Activated naive CD8-positive, alpha-beta T cell treated with anti-CD3 and anti-CD28 coated beads, Interleukin-2, amount 50 U/mL, for 24 hours (primary cell): Measurements from ENCODE around the gene MAMDC2.

Experiments used
- ATAC-seq: fragments of 150-1000 bp; cut with Tn5 transposase; one replicate; pipeline ENCODE4 v1.10.0; 2021
- DNase-seq: peaks from one replicate; pipeline ENCODE4 v3.0.0; 2021
- H3K27ac Mint-ChIP-seq: one replicate; pipeline ENCODE4 v1.8.0; 2021; ENCODE audit warnings: mild to moderate bottlenecking, mixed read lengths
- H3K27me3 Mint-ChIP-seq: one replicate; pipeline ENCODE4 v1.8.0; 2021; ENCODE audit warnings: mixed read lengths
- H3K36me3 Mint-ChIP-seq: one replicate; pipeline ENCODE4 v1.8.0; 2021; ENCODE audit warnings: low read depth, mixed read lengths
- H3K4me1 Mint-ChIP-seq: one replicate; pipeline ENCODE4 v1.8.0; 2021; ENCODE audit warnings: mixed read lengths
- H3K4me3 Mint-ChIP-seq: one replicate; pipeline ENCODE4 v1.8.0; 2021; ENCODE audit warnings: mild to moderate bottlenecking, moderate library complexity, mixed read lengths
- H3K9me3 Mint-ChIP-seq: one replicate; pipeline ENCODE4 v1.8.0; 2021; ENCODE audit warnings: mixed read lengths

Gene MAMDC2

DNA sequence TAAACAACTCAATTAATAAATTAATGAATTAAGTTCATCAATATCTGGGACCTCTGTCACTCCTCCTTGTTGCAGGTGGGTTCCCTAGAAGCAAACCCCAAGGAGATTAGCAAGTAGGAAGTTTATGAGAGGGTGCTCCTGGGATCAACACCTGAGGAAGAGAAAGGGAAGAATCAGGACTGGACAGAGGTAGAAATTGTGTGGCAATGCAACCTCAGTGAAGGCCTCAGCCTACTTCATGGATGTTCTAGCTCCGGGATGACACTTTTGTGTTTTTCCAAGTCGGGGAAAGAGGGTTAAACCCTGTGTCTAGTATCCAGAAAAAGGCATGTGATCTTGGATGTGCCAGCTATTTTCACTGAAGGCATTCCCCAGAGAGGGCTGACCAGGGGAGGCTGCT, 23.2 kb downstream of the MAMDC2 start:
- Mint-ChIP-seq H3K4me3 (no peak overlapping the region), H3K4me1 (no peaks in the 10 kb centered on the region), H3K36me3 (no peaks in the 10 kb centered on the region), H3K27ac (no peak overlapping the region), H3K9me3 (no peaks in the 10 kb centered on the region), H3K27me3 (peaks cover 11% of the 10 kb centered on the region)
- DNase-seq (no peak), ATAC-seq (no peak)

DNA sequence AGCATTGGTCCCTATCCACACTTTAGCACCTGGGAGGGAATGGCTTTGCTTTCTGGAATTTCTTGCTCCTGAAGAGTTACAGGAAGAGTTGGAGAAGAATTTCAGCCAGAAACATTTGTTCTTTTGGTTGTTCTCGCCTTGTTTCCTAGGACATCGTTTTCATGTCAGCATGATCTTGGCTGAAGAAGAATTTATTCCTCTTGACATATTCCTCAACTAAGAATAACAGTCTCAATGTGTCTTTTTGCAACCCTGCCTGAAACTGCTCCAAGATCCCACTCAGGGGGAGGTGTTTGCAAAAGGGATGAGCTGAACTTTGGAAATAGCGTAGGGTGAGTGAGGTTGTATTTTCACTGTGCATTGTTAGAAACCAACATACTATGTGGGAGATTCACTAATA, 26.1 kb downstream of the MAMDC2 start:
- H3K27me3 Mint-ChIP-seq = peaks cover 7% of the 10 kb centered on the region
- no peaks in the 10 kb centered on the region for H3K9me3 Mint-ChIP-seq
- H3K36me3 Mint-ChIP-seq = no peaks in the 10 kb centered on the region
- no peak overlapping the region for H3K27ac Mint-ChIP-seq
- no peak for DNase-seq
- H3K4me3 Mint-ChIP-seq = no peak overlapping the region
- ATAC-seq = no peak
- H3K4me1 Mint-ChIP-seq = no peaks in the 10 kb centered on the region

DNA sequence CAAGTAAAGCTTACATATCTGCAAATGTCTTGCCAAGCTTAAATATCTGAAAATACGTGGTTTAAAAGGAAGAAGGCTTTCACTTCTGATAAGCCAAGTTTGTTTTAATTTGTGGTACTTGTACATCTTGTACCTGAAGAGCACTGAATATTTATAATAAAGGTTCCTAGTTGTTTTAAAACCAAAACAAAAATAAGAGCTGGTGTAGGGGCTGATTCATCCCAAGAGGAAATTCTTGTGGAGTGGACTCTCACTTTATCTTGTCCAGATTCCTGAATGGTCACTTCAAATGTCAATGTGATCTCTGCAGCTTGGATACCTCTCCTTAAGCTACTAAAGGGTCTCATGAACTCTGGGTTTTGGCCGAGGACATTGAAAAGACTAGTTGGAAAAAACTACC, 29.5 kb downstream of the MAMDC2 start:
- Mint-ChIP-seq H3K4me1 (no peaks in the 10 kb centered on the region), H3K27me3 (peaks cover 4% of the 10 kb centered on the region), H3K36me3 (no peaks in the 10 kb centered on the region), H3K9me3 (no peaks in the 10 kb centered on the region), H3K27ac (no peak overlapping the region), H3K4me3 (no peak overlapping the region)
- ATAC-seq (no peak), DNase-seq (no peak)

DNA sequence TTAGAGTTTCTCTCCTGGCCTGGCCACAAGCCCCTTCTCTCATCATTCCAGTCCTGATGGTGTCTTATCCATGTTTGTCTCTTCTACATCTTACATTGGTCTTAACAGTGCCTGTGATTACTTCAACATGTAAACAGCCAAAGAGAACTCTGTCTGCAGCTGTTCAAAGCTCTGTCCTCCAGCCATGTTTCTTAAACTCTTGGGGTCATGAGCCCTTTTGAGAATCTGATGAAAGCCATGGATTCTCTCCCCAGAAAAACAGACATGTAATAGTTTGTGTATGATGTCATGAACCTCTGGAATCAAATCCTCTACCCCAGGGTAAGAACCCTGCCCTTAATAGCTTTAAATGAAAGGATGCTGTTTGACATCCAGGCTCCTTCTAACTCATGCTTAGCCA, 30.1 kb downstream of the MAMDC2 start:
- no peak overlapping the region for H3K4me3 Mint-ChIP-seq
- no peak for ATAC-seq

DNA sequence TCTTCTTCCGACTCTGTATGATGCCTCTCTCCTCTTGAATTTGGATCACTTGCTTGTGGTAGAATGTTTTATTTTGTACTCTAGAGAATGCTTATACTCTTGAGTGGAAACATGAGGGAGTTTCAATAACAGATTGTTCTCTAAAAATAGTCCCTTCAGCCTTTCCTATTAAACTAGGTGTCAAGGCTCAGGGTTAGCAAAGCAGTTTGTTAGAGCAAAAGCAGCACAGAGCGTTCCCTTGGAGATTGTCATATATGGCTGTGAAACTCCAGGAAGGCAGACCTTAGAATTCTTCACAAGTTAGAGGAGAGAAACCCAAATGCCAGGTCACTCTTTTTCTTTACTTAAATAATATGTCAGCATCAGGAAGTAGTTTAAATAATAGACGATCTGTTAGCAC, 33.0 kb downstream of the MAMDC2 start:
- no peak for ATAC-seq
- no peaks in the 10 kb centered on the region for H3K4me1 Mint-ChIP-seq
- H3K27ac Mint-ChIP-seq = no peak overlapping the region
- H3K27me3 Mint-ChIP-seq = peaks cover 7% of the 10 kb centered on the region
- no peaks in the 10 kb centered on the region for H3K9me3 Mint-ChIP-seq
- H3K4me3 Mint-ChIP-seq = no peak overlapping the region
- DNase-seq = no peak
- H3K36me3 Mint-ChIP-seq = no peaks in the 10 kb centered on the region

More for the DNA sequence above, 30.1 kb downstream of the MAMDC2 start:
- no peaks in the 10 kb centered on the region for H3K4me1 Mint-ChIP-seq
- DNase-seq = no peak
- H3K27me3 Mint-ChIP-seq = peaks cover 4% of the 10 kb centered on the region
- no peaks in the 10 kb centered on the region for H3K9me3 Mint-ChIP-seq
- no peaks in the 10 kb centered on the region for H3K36me3 Mint-ChIP-seq
- no peak overlapping the region for H3K27ac Mint-ChIP-seq

DNA sequence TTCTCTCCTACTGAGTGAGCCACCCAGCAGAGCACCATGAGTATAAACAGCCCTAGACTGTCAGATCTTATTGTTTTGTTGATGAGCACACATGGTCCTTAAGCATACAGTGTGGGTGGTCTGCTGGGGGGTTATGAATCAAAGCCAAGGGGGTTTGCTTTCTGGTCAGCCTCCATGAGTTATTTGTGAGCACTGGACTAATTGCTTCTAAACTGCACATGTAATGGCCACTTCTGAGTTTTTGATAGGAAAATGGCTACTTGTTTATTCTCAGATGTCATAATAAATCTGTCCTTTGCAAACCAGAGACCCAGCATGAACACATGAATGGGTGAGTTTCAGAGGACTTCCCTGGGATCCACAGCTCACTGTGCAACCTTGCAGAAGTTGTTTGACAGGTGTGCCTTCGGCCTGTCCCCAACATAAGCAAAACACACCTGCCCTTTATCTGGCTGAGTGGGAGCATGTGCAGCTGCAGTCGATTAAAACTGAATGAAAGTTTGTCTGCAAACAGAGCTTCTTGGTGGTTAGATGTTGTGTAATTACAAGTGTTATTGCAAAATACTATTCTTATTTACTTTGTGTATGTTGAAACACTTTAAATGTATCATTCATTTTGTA, 35.9 kb downstream of the MAMDC2 start:
- peaks cover 7% of the 10 kb centered on the region for H3K27me3 Mint-ChIP-seq
- H3K4me3 Mint-ChIP-seq = no peak overlapping the region
- no peaks in the 10 kb centered on the region for H3K36me3 Mint-ChIP-seq
- ATAC-seq (no peak), DNase-seq (no peak)
- H3K27ac Mint-ChIP-seq = no peak overlapping the region
- no peaks in the 10 kb centered on the region for H3K9me3 Mint-ChIP-seq
- no peaks in the 10 kb centered on the region for H3K4me1 Mint-ChIP-seq

DNA sequence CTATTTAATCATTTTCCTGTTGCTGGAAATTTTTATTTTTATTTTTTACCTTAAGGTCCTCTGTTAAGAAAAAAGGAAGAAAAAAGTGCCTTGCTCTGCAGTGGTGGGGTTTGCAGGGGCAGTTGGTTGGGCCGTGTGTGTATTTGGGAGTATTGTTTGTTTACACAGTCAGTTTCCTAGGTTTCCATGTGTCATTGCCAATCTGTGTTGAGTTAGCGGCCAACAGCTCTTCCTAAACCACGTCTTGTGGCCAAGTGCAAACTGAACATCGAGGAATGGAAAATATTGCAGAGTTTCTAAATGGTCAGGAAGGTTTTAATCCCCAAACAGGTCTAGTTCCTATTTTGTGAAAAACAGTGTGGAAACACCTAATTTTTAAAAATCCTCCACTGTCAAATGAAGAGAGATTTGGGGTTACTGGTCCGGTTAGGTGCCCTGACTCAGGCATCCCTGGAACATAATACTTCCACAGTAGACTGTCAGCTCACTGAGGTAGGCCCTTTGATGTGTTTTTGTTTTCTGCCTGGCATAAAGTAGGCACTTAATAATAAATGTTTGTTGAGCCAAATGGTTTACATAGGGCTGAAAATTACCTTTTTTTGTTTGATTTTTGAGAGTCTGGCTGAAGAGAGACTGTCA, 37.0 kb downstream of the MAMDC2 start:
- Mint-ChIP-seq H3K27ac (no peak overlapping the region), H3K36me3 (no peaks in the 10 kb centered on the region), H3K9me3 (no peaks in the 10 kb centered on the region), H3K27me3 (peaks cover 6% of the 10 kb centered on the region), H3K4me3 (no peak overlapping the region), H3K4me1 (no peaks in the 10 kb centered on the region)
- ATAC-seq = no peak
- DNase-seq = no peak

DNA sequence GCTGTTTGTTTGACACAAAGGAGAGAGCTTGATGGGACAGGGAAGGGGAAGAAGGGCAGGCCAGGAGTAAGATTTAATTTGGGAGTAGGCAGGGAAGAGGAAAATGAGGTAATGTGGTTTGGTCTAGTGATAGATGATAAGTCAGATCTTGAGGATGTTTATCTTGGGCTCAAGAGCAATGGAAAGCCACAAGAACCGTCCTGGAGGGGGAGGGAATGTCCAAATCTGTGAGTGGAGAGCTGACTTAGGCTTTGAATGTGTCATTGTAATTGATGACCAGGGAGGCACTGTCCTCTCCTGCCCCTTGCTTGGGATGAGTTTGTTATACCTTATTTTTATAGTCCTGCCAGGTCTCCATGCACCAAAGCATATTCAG, 37.5 kb downstream of the MAMDC2 start:
- H3K27ac Mint-ChIP-seq = no peak overlapping the region
- ATAC-seq (no peak), DNase-seq (no peak)
- no peaks in the 10 kb centered on the region for H3K4me1 Mint-ChIP-seq
- no peaks in the 10 kb centered on the region for H3K9me3 Mint-ChIP-seq
- no peaks in the 10 kb centered on the region for H3K36me3 Mint-ChIP-seq
- peaks cover 5% of the 10 kb centered on the region for H3K27me3 Mint-ChIP-seq
- H3K4me3 Mint-ChIP-seq = no peak overlapping the region

DNA sequence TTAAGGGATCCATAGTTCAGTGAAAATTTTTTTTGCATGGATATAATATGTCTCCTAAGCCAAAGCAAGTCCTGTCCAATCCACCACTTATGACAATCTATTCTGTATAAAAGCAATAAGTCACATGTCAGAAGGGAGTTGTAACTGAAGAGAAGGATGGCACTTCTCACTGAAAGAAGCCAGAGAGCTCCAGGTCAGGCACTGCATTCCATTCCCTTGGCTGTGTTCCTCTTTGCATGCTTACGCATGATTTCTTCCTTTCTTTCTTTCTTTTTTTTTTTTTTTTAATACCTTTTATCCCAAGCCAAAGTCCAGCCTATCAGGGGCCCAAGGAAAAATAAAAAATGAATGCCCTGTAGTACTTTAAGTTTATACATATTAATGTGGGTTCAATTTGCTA, 39.8 kb downstream of the MAMDC2 start:
- H3K27ac Mint-ChIP-seq = no peak overlapping the region
- no peak overlapping the region for H3K4me3 Mint-ChIP-seq
- peaks cover 5% of the 10 kb centered on the region for H3K27me3 Mint-ChIP-seq
- no peak for DNase-seq
- no peaks in the 10 kb centered on the region for H3K4me1 Mint-ChIP-seq
- no peaks in the 10 kb centered on the region for H3K36me3 Mint-ChIP-seq
- no peak for ATAC-seq
- no peaks in the 10 kb centered on the region for H3K9me3 Mint-ChIP-seq

DNA sequence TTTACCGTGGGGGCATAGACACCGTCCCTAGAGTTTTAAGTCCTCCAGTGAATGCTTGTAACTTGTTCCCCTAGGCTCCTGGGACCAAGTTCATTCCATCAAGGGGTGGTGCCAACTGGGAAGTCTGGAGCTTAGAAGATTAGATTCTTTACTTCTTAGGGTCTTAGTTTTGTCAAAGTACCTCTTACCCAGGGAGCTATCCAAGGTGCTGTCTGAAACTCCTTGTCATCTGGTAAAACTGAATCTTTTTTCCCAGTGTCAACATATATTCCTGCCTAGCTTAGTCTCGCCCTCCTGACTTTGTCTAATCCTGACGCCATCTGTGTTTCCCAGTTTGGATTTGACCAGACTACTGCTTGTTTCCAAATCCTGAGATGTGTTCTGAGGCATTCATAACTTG, 41.6 kb downstream of the MAMDC2 start:
- Mint-ChIP-seq H3K27me3 (peaks cover 5% of the 10 kb centered on the region), H3K4me1 (no peaks in the 10 kb centered on the region), H3K4me3 (no peak overlapping the region), H3K27ac (no peak overlapping the region), H3K9me3 (no peaks in the 10 kb centered on the region), H3K36me3 (no peaks in the 10 kb centered on the region)
- ATAC-seq (no peak), DNase-seq (no peak)

DNA sequence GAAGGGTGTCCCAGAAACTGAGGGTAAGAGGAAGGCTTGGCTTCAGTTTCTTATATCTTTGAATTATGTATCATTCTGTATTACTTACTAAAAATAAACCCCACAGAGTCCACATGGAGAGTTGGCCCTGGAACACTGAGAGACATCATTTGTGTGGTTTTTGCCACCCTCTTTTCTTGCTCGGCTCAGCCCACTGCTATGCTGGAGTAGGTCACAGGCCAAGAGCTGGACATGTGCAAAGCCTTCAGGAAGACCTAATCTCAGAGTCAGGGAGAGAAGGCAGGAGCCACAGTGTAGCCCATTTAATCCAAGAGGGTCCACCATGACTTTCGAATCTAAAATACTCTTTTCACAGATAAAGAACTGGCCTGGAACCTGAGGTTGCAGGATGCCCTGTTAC, 47.5 kb downstream of the MAMDC2 start:
- H3K27ac Mint-ChIP-seq = no peak overlapping the region
- ATAC-seq (no peak), DNase-seq (no peak)
- H3K4me3 Mint-ChIP-seq = no peak overlapping the region
- peaks cover 6% of the 10 kb centered on the region for H3K27me3 Mint-ChIP-seq
- no peaks in the 10 kb centered on the region for H3K36me3 Mint-ChIP-seq
- H3K4me1 Mint-ChIP-seq = peaks cover 1% of the 10 kb centered on the region
- H3K9me3 Mint-ChIP-seq = no peaks in the 10 kb centered on the region

DNA sequence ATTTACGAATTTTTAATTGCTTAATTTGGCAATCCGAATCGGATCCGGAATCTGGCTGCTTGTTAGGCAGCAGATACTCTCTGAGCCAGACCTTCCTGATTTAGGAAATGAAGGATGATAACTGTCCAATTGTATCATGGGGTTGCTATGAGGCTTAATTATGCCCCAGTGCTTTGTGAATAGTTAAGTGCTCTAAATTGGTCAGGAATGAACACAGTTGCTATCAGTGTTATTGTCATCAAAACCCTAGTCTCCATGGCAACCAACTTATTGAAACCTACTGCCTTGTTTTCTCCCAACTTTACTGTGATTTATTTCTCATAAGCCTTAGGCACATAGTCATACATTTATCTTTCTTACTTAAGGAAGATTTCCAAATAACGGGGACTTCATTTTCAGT, 47.9 kb downstream of the MAMDC2 start:
- no peak for ATAC-seq
- peaks cover 6% of the 10 kb centered on the region for H3K27me3 Mint-ChIP-seq

DNA sequence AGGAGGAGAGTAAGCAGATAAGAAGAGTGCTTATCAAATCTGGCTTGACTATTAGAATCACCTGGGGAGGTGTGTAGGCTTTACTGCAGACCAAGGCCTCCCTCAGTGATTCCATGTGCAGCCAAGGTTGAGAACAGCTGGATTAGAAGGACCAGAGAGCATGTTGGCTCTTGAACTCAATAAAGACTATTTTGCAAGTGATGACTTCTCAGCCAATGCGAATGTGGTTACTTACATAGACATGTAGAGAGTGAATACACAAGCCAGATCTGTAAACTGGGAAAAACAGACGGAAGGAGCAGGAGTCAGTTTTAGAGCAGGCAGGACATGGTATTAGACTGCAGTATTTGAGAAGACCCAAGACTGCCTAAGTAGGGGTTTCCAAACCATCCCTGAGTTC, 48.5 kb downstream of the MAMDC2 start:
- ATAC-seq (no peak), DNase-seq (no peak)
- Mint-ChIP-seq H3K36me3 (no peaks in the 10 kb centered on the region), H3K27ac (no peak overlapping the region), H3K4me1 (peaks cover 1% of the 10 kb centered on the region), H3K9me3 (no peaks in the 10 kb centered on the region), H3K27me3 (peaks cover 6% of the 10 kb centered on the region), H3K4me3 (no peak overlapping the region)

More for the DNA sequence above, 47.9 kb downstream of the MAMDC2 start:
- H3K27ac Mint-ChIP-seq = no peak overlapping the region
- peaks cover 1% of the 10 kb centered on the region for H3K4me1 Mint-ChIP-seq
- H3K36me3 Mint-ChIP-seq = no peaks in the 10 kb centered on the region
- H3K4me3 Mint-ChIP-seq = no peak overlapping the region
- DNase-seq = no peak
- H3K9me3 Mint-ChIP-seq = no peaks in the 10 kb centered on the region

DNA sequence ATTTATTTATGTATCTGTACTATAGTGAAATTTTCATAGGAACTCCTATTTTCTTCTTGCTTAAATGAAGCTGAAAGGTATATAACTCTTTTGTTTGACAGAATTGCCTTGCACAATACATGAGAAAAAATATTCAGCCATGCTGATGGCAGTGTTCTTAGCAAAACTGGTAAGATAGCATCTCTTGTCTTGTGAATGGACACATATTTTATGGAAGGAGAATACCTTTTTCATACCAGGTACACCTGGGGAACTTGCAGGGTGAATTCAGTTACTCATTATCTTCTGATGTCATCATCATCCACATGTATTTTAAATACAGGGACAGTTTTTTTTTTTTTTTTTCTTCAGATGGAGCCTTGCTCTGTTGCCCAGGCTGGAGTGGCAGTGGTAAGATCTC, 49.4 kb downstream of the MAMDC2 start:
- Mint-ChIP-seq H3K4me3 (no peak overlapping the region), H3K4me1 (peaks cover 1% of the 10 kb centered on the region), H3K36me3 (no peaks in the 10 kb centered on the region), H3K27me3 (peaks cover 6% of the 10 kb centered on the region), H3K9me3 (no peaks in the 10 kb centered on the region), H3K27ac (no peak overlapping the region)
- DNase-seq = no peak
- no peak for ATAC-seq

DNA sequence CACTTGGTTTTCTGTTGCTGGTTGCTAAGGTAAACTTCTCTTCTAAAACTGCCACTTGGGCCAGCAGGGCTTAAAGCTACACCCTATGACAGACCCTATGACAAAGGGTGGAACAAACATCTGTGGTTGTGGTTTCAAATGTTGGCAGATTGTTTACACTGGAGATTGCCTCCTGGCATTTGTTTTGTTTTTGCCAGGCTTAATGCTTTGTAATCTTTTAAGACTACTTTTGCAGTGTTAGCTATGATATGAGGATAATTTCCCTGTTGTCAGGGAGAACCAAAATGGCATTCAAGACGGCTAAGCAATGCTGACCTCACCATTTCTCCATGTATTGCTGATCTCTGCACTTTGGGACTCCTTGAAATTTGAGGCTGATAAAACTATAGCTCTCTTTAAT, 50.3 kb downstream of the MAMDC2 start:
- peaks cover 1% of the 10 kb centered on the region for H3K4me1 Mint-ChIP-seq
- DNase-seq (no peak), ATAC-seq (peak; percentile 57)
- H3K36me3 Mint-ChIP-seq = no peaks in the 10 kb centered on the region
- H3K27ac Mint-ChIP-seq = no peak overlapping the region
- H3K9me3 Mint-ChIP-seq = no peaks in the 10 kb centered on the region
- no peak overlapping the region for H3K4me3 Mint-ChIP-seq
- H3K27me3 Mint-ChIP-seq = peaks cover 6% of the 10 kb centered on the region

DNA sequence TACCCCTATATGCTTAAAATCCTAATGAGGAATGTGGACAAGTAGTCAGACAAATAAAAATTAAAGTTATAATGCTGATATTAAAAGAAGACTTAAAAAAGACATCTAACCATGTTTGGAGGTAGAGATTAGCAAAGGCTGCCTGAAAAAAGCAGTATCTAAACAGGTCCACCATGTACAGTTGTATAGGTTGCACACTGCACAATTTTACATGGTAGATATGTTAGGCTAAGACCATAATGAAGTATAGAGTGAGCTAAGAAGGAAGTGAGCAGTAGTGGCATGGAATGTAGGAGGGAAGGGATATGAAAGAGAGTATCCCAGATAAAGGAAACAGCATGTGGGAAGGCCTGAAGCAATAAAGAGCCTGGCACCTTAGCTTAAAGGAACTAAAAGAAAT, 51.1 kb downstream of the MAMDC2 start:
- H3K36me3 Mint-ChIP-seq = no peaks in the 10 kb centered on the region
- DNase-seq (no peak), ATAC-seq (no peak)
- H3K27ac Mint-ChIP-seq = no peak overlapping the region
- H3K9me3 Mint-ChIP-seq = no peaks in the 10 kb centered on the region
- H3K4me3 Mint-ChIP-seq = no peak overlapping the region
- peaks cover 8% of the 10 kb centered on the region for H3K27me3 Mint-ChIP-seq
- H3K4me1 Mint-ChIP-seq = peaks cover 1% of the 10 kb centered on the region
